K562 (cell line): Measurements from ENCODE around the gene ZNF500. TPM values are rescaled to one million over a fixed set of nuclear protein-coding genes. Genes with fewer than 3 reads are reported as not detected.

Experiments
- ATAC-seq: fragments of 200-7000 bp; cut with Tn5 transposase; 3 replicates; pipeline ENCODE4 v1.9.1; 2020; ENCODE audit warnings: moderate library complexity
- Bru-seq: library from RNA; stranded (reverse); fragments of 400-500 nt; gene quantifications from one replicate; lab custom pipeline; 2021; lab: Mats Ljungman, UMichigan
- BruChase-seq, 2 experiments: library from RNA; stranded (reverse); fragments of 400-500 nt; gene quantifications; one replicate each; lab custom pipeline; 2021; lab: Mats Ljungman, UMichigan
- BruUV-seq: library from RNA; stranded (reverse); fragments of 400-500 nt; replicated peaks from 2 replicates; lab custom pipeline; 2021; lab: Mats Ljungman, UMichigan
- CTCF ChIA-PET: fragments of 300-600 bp; formaldehyde crosslinking; extraction: SDS; loops from one replicate; lab custom pipeline; 2021; ENCODE audit warnings: low intra/inter-chr PET ratio; lab: Yijun Ruan, JAX
- POLR2A ChIA-PET: fragments of 300-600, 350-650 bp; sonication (Branson Sonifier 250); formaldehyde crosslinking; extraction: SDS; loops from one replicate; lab custom pipeline; 2021; ENCODE audit warnings: antibody characterized with exemption, inconsistent platforms; lab: Yijun Ruan, JAX
- DNase-seq, 4 experiments: peaks; one replicate each; pipeline versions ENCODE4 v3.0.0 to v3.0.0-alpha.2; 2011 to 2018; ENCODE audit warnings: low spot score in 3 of 4, mixed read lengths in 3 of 4; ENCODE audit errors: extremely low read depth in 1 of 4
- FAIRE-seq: peaks from 2 replicates; lab custom pipeline; 2011; peaks lifted over from hg19 to GRCh38; lab: Jason Lieb, UNC
- H2AFZ ChIP-seq: 2 replicates; pipeline ENCODE4 v1.6.0; 2011; ENCODE audit warnings: low read depth, low read length, control low read depth, inconsistent platforms
- H3K27ac ChIP-seq: fragments of 200-600 bp; 3 replicates; pipeline ENCODE4 v1.8.0; 2011; ENCODE audit warnings: low read depth, mild to moderate bottlenecking, control low read depth, inconsistent platforms, low read length, moderate library complexity, mixed read lengths; ENCODE audit errors: extremely low read depth
- H3K27me3 ChIP-seq, 2 experiments: fragments of 300-600 bp in 1 of 2; 2 replicates in 1 of 2; 3 replicates in 1 of 2; pipeline versions ENCODE4 v1.6.0 to v1.8.0; 2011; ENCODE audit warnings: inconsistent platforms in 2 of 2, low read length in 2 of 2, mild to moderate bottlenecking in 1 of 2, mixed read lengths in 1 of 2, moderate library complexity in 1 of 2; ENCODE audit not compliant: control insufficient read depth in 2 of 2, insufficient read depth in 2 of 2
- H3K36me3 ChIP-seq: fragments of 300-600 bp; 3 replicates; pipeline ENCODE4 v1.8.0; 2011; ENCODE audit warnings: mild to moderate bottlenecking, low read length, inconsistent platforms; ENCODE audit not compliant: control insufficient read depth, insufficient read depth
- H3K4me1 ChIP-seq, 2 experiments: fragments of 200-600 bp in 1 of 2; replicated peaks in 1 of 2; 2 replicates in 1 of 2; 3 replicates in 1 of 2; pipeline versions ENCODE4 v1.5.1 to v1.8.0; 2011; ENCODE audit warnings: inconsistent platforms in 2 of 2, low read length in 2 of 2, mild to moderate bottlenecking in 1 of 2, mixed read lengths in 1 of 2, moderate library complexity in 1 of 2; ENCODE audit not compliant: control insufficient read depth in 2 of 2, insufficient read depth in 2 of 2
- H3K4me2 ChIP-seq: 2 replicates; pipeline ENCODE4 v1.6.1; 2011; ENCODE audit warnings: low read length, control low read depth, inconsistent platforms, mixed read lengths; ENCODE audit not compliant: insufficient read depth
- H3K4me3 ChIP-seq: fragments of 200-600 bp; sonication (generic), shearing (Covaris generic); 2 replicates; pipeline ENCODE4 v1.5.1; 2016; ENCODE audit warnings: control low read depth, inconsistent platforms
- H3K79me2 ChIP-seq: fragments of 200-600 bp; 3 replicates; pipeline ENCODE4 v1.8.0; 2011; ENCODE audit warnings: low read length, inconsistent platforms; ENCODE audit not compliant: control insufficient read depth, insufficient read depth
- H3K9ac ChIP-seq, 2 experiments: 2 replicates each; pipeline versions ENCODE4 v1.6.0 to v1.6.1; 2011; ENCODE audit warnings: low read depth in 2 of 2, low read length in 2 of 2, control low read depth in 1 of 2, inconsistent platforms in 1 of 2, mild to moderate bottlenecking in 1 of 2, mixed read lengths in 1 of 2; ENCODE audit not compliant: insufficient read depth in 1 of 2
- H3K9me1 ChIP-seq: one replicate; pipeline ENCODE4 v1.6.0; 2011; ENCODE audit warnings: inconsistent platforms, mild to moderate bottlenecking, low read length, moderate library complexity; ENCODE audit not compliant: control insufficient read depth, insufficient read depth
- H3K9me3 ChIP-seq: replicated peaks from 2 replicates; pipeline ENCODE4 v1.5.1; 2011; ENCODE audit warnings: low read depth, low read length, inconsistent platforms; ENCODE audit not compliant: control insufficient read depth, insufficient read depth
- H4K20me1 ChIP-seq: replicated peaks from 2 replicates; pipeline ENCODE4 v1.6.1; 2011; ENCODE audit warnings: low read length, inconsistent platforms, mixed read lengths; ENCODE audit not compliant: control insufficient read depth, insufficient read depth
- BACH1 ChIP-seq: fragments of 200-800 bp; sonication (Bioruptor generic); IDR thresholded peaks from 2 replicates; pipeline ENCODE4 v1.6.1; 2016; ENCODE audit warnings: missing genetic modification characterization, missing compliant biosample characterization
- BCOR ChIP-seq: fragments of 450-650 bp; IDR thresholded peaks from 2 replicates; pipeline ENCODE4 v1.6.1; 2016
- CBFA2T2 ChIP-seq: fragments of 450-650 bp; conservative IDR thresholded peaks from 2 replicates; pipeline ENCODE4 v1.6.1; 2017; ENCODE audit warnings: mild to moderate bottlenecking
- FOS ChIP-seq: IDR thresholded peaks from 3 replicates; pipeline ENCODE4 v1.6.1; 2011; ENCODE audit not compliant: insufficient read length; ENCODE audit errors: extremely low read depth
- HCFC1 ChIP-seq: IDR thresholded peaks from 2 replicates; pipeline ENCODE4 v1.6.1; 2012; ENCODE audit warnings: low read depth, low read length, improper control_type of control experiment
- KLF13 ChIP-seq: fragments of 450-650 bp; IDR thresholded peaks from 2 replicates; pipeline ENCODE4 v1.6.1; 2016; ENCODE audit warnings: missing genetic modification characterization, low read depth, mild to moderate bottlenecking, missing compliant biosample characterization, moderate library complexity, borderline replicate concordance
- POLR2AphosphoS5 ChIP-seq: IDR thresholded peaks from 2 replicates; pipeline ENCODE4 v1.6.1; 2011; ENCODE audit warnings: mild to moderate bottlenecking, low read depth, low read length, moderate library complexity; ENCODE audit not compliant: control insufficient read depth, insufficient read depth
- SAFB ChIP-seq: fragments of 200-400 bp; formaldehyde crosslinking; IDR thresholded peaks from 2 replicates; pipeline ENCODE4 v1.6.1; 2017; ENCODE audit warnings: low read depth, low read length, borderline replicate concordance
- SP2 ChIP-seq: IDR thresholded peaks from 2 replicates; pipeline ENCODE4 v1.6.1; 2011; ENCODE audit warnings: mild to moderate bottlenecking, low read depth, low read length, moderate library complexity; ENCODE audit not compliant: poor library complexity, severe bottlenecking; ENCODE audit errors: extremely low read depth
- TOE1 ChIP-seq, 2 experiments: fragments of 450-650 bp in 1 of 2; sonication (generic) in 1 of 2; formaldehyde crosslinking in 1 of 2; IDR thresholded peaks; 2 replicates each; pipeline versions ENCODE4 v1.7.1 to v1.8.0; 2016 to 2022; ENCODE audit warnings: borderline replicate concordance in 2 of 2, mild to moderate bottlenecking in 2 of 2, antibody characterized with exemption in 1 of 2, inconsistent platforms in 1 of 2, low read depth in 1 of 2, missing genetic modification reagents in 1 of 2, moderate library complexity in 1 of 2
- ZBTB43 ChIP-seq: sonication (generic); formaldehyde crosslinking; IDR thresholded peaks from 2 replicates; pipeline ENCODE4 v1.8.0; 2023; ENCODE audit warnings: mild to moderate bottlenecking, missing genetic modification reagents
- WGBS: fragments of 100-300 bp; shearing (Covaris generic); methylation state at CpG from one replicate; pipeline ENCODE4 v1.1.6; 2016; ENCODE audit warnings: low coverage, mixed read lengths; ENCODE audit not compliant: insufficient coverage; ENCODE audit errors: missing lambda C conversion rate; 5-methylcytosine and 5-hydroxymethylcytosine counted together
- in situ Hi-C: fragments of 300-500 bp; cut with MboI; formaldehyde crosslinking; loops from 4 replicates; pipeline ENCODE4 v1.15.0; 2018; ENCODE audit warnings: inconsistent platforms, mixed read lengths
- intact Hi-C: fragments of 100-400 bp; cut with micrococcal nuclease; formaldehyde crosslinking; loops from 2 replicates; pipeline ENCODE4 v1.14.2; 2022
- long read RNA-seq, 3 experiments: library from polyadenylated mRNA in 2 of 3; library from RNA in 1 of 3; unstranded in 2 of 3; stranded (forward) in 1 of 3; transcript quantifications; one replicate each; pipeline ENCODE4 v2.0.0, GENCODE V29; 2019 to 2022
- polyA minus RNA-seq, 3 experiments: library from RNA; depleted of rRNA, polyadenylated mRNA; stranded (reverse); fragments of >200 nt; gene quantifications; 2 replicates each; pipeline ENCODE4 v1.2.3, GENCODE V29; 2011
- polyA plus RNA-seq, 8 experiments: library from polyadenylated mRNA; depleted of rRNA in 4 of 8; stranded (reverse) in 5 of 8; unstranded in 3 of 8; fragments of >200 nt; fragmentation: Nextera tagmentation in 2 of 8; fragmentation: Illumina TruSeq in 1 of 8; extraction: Ambion mirVana in 2 of 8; extraction: Trizol in 1 of 8; gene quantifications; 2 replicates each; pipeline versions ENCODE4 v1.2.1 to v1.2.3, GENCODE V29; 2011 to 2014; ENCODE audit warnings: inconsistent platforms in 1 of 8, missing spikeins in 1 of 8
- total RNA-seq, 7 experiments: library from RNA; depleted of rRNA in 6 of 7; stranded (reverse); fragments of >200 nt in 6 of 7; fragmentation: Illumina TruSeq in 2 of 7; extraction: Trizol in 2 of 7; gene quantifications; 2 replicates each; pipeline versions ENCODE4 v1.2.1 to v1.2.3, GENCODE V29; 2011 to 2021; ENCODE audit warnings: low replicate concordance in 1 of 7

The ZNF500 gene
- total RNA-seq (2011; cell fraction: chromatin; rRNA removed; ENCODE audit: low replicate concordance), result 16.3 and 42.5 TPM in 2 replicates
- 25.9 and 29.5 TPM in 2 replicates for total RNA-seq (2011; cell fraction: nucleolus; rRNA removed)
- total RNA-seq (2011; cell fraction: nucleoplasm; rRNA removed), result 22.4 and 27.7 TPM in 2 replicates
- total RNA-seq (2014; rRNA removed) (8.5 and 8.9 TPM in 2 replicates), total RNA-seq (2014; rRNA removed; fragmentation: Illumina TruSeq; extraction: Trizol) (3.5 and 3.8 TPM in 2 replicates), total RNA-seq (2015; rRNA removed; fragmentation: Illumina TruSeq; extraction: Trizol) (5.3 and 8.0 TPM in 2 replicates), total RNA-seq (2021) (16.4 and 20.8 TPM in 2 replicates), polyA plus RNA-seq (2011; rRNA removed) (4.5 and 7.4 TPM in 2 replicates), polyA plus RNA-seq (2014; fragmentation: Illumina TruSeq; extraction: Trizol) (5.3 and 8.5 TPM in 2 replicates), polyA plus RNA-seq (2014; fragmentation: Nextera tagmentation; extraction: Ambion mirVana) (under 1 TPM; 0.80 to 0.84 TPM), polyA plus RNA-seq (2014; rRNA removed) (7.0 and 12.1 TPM in 2 replicates), polyA minus RNA-seq (2011; rRNA and poly(A)+ RNA removed) (4.9 and 5.7 TPM in 2 replicates), Bru-seq, nascent RNA (percentile 66 among the genes with signal in this experiment), BruChase-seq, experiment 1, labeled RNA remaining after a 2-hour chase (percentile 68 among the genes with signal in this experiment), BruChase-seq, experiment 2, labeled RNA remaining after a 6-hour chase (percentile 64 among the genes with signal in this experiment)
- 7.7 and 11.0 TPM in 2 replicates for polyA plus RNA-seq (2011; cell fraction: cytosol; rRNA removed)
- polyA plus RNA-seq (2011; cell fraction: nucleus; rRNA removed), result 12.9 and 18.2 TPM in 2 replicates
- polyA plus RNA-seq (2012), result 5.2 and 7.5 TPM in 2 replicates
- 4.1 and 7.2 TPM in 2 replicates for polyA minus RNA-seq (2011; cell fraction: cytosol; rRNA and poly(A)+ RNA removed)
- 5.7 and 7.8 TPM in 2 replicates for polyA minus RNA-seq (2011; cell fraction: nucleus; rRNA and poly(A)+ RNA removed)
- long read RNA-seq, experiment 1, full-length matches to known transcripts, result 20 of 35 reads
- long read RNA-seq, experiment 1, partial matches to known transcripts, result 7 of 35 reads
- long read RNA-seq, experiment 1, other reads (novel, unspliced or antisense), result 8 of 35 reads
- long read RNA-seq, experiment 2, full-length matches to known transcripts, result 4 of 10 reads
- long read RNA-seq, experiment 2, partial matches to known transcripts, result 1 of 10 reads
- long read RNA-seq, experiment 2, other reads (novel, unspliced or antisense), result 5 of 10 reads
- long read RNA-seq, experiment 3, partial matches to known transcripts, result 0 of 2 reads
- long read RNA-seq, experiment 3, other reads (novel, unspliced or antisense), result 1 of 2 reads

- Histone ChIP-seq H3K4me3 (peak within 1 kb of the TSS; percentile 94), H3K9ac (peak within 1 kb of the TSS; percentile 88 to 97), H3K4me1 (peaks cover 21 to 49% of the 10 kb centered on the region in 2 experiments), H3K36me3 (peaks cover 31% of the 10 kb centered on the region; the same call in 2 of the 3 replicates), H2AFZ (peak within 1 kb of the TSS; percentile 91), H3K27me3 (no peaks in the 10 kb centered on the region), H3K4me2 (peak within 1 kb of the TSS; percentile 82), H3K79me2 (peaks cover 21% of the 10 kb centered on the region), H3K27ac (peak within 1 kb of the TSS; percentile 84), H3K9me1 (no peaks in the 10 kb centered on the region), H4K20me1 (no peaks in the 10 kb centered on the region), H3K9me3 (no peaks in the 10 kb centered on the region)
- BruUV-seq, result no TSS peak
- POLR2A ChIA-PET, result interaction anchor here (1.3 to 2.3 kb wide), 4 partner anchors 11 to 150 kb away, joined by 3 to 9 read pairs (median 6); partner anchors contain the start of genes ANKS3 and DNAAF8
- ATAC-seq, result peak; percentile 95
- in situ Hi-C loops, result no loop called here
- WGBS, result under 1% methylated on average over 61 of the region's 72 CpGs
- DNase-seq, result peak; percentile 95 to 99 (median 96)
- intact Hi-C loops, result loop anchor here (2.0 kb wide), 1 partner anchor 80 kb away; the partner anchor contains the start of genes GLYR1 and UBN1
- CTCF ChIA-PET, result no interaction called here
- peak; percentile 100 for FAIRE-seq
- TF ChIP-seq SAFB, result peak; percentile 66; the same call in 1 of the 2 replicates
- TF ChIP-seq CBFA2T2, result no peak
- TF ChIP-seq BACH1, result no peak
- TF ChIP-seq SP2, result peak; percentile 8
- peak; percentile 97 for TF ChIP-seq HCFC1
- 0 out of 2 replicates have a peak, but pooled peaks have one; percentile 35 for TF ChIP-seq TOE1 (IDR thresholded peaks at IDR 0.05; ENCODE audit: borderline replicate concordance)
- no peak for TF ChIP-seq TOE1 (CRISPR knock-in tag; IDR thresholded peaks at IDR 0.05; ENCODE audit: borderline replicate concordance, low read depth)
- peak; percentile 50; the same call in 1 of the 2 replicates for TF ChIP-seq POLR2AphosphoS5
- TF ChIP-seq BCOR, result peak; percentile 87
- peak; percentile 12 for TF ChIP-seq FOS
- TF ChIP-seq KLF13, result peak; percentile 85; the same call in 1 of the 2 replicates
- TF ChIP-seq ZBTB43, result 0 out of 2 replicates have a peak, but pooled peaks have one; percentile 39
These were observed at the start of gene ZNF500 for GRCh38 chr16:4766875-4767628. TSS of gene ZNF500 (minus strand) at chr16:4767162. CDS start at chr16:4765978, 1,184 bp downstream.
